ENCODE results near the gene NOC4L. TPM values are rescaled to one million over a fixed set of nuclear protein-coding genes. Genes with fewer than 3 reads are reported as not detected.

Gene NOC4L
- total RNA-seq, 1 donor from 2014 or later: 16.5 TPM

DNA sequence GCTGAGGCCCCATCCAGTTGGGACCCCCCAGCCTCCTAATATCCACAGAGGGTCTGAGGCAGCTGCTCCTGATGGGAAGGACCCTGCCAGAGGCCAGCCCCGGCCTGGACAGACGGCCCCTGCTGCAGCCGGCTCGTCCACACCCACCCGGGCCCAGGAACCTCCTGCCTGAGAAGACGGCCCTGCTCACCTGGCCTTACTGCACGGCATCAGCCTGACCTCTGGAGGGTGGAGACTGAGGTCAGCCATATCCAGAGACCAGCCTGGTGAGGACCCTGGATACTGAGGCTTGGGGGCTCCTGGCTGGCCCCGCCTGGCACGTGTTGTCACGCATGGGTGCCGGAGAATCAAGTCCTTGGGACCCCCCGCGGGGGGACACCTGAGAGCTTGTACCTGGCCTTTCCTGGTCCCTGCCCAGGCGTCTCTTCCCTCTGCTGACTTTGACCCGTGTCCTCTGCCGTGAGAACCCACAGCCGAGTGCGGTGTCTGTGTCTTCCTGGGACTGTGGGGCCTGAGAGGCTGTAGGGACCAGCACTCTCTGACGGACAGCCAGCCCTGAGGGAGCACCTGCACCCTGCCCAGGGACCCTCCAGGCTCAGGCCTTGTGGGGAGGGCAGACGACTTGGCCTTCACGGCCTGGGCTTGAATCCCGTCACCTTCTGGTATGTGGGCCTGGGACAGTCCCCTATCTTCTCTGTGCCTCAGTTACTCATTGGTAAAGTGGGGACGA lies 57.3 kb downstream of the NOC4L start:
- Histone ChIP-seq H3K79me2 (ENCODE audit: insufficient read depth, low read length) (no peaks in the 10 kb centered on the region), H2AFZ (ENCODE audit: low read depth, low read length) (no peak overlapping the region), H3K9ac (ENCODE audit: low read length) (no peak overlapping the region), H3K36me3 (ENCODE audit: insufficient read depth, low read length) (no peaks in the 10 kb centered on the region), H3K4me3 (ENCODE audit: insufficient read depth, low read depth, low read length) (no peak overlapping the region), H3K27ac (ENCODE audit: low read depth, low read length) (no peak overlapping the region), H3K9me3 (ENCODE audit: insufficient read depth, low read depth, low read length) (no peaks in the 10 kb centered on the region), H3K4me1 (ENCODE audit: insufficient read depth, low read length) (no peaks in the 10 kb centered on the region), H3K27me3 (ENCODE audit: insufficient read depth, low read length) (peaks cover 30% of the 10 kb centered on the region), H4K20me1 (ENCODE audit: insufficient read depth, low read length) (no peaks in the 10 kb centered on the region), H3K4me2 (ENCODE audit: low read length) (no peak overlapping the region)
- Mint-ChIP-seq H3K36me3 (ENCODE audit: low read depth, unreplicated experiment) (no peaks in the 10 kb centered on the region), H3K4me1 (ENCODE audit: low read depth, unreplicated experiment) (no peaks in the 10 kb centered on the region), H3K27ac (ENCODE audit: unreplicated experiment) (no peak overlapping the region), H3K27me3 (ENCODE audit: low read depth, unreplicated experiment) (peaks cover 47% of the 10 kb centered on the region), H3K9me3 (ENCODE audit: unreplicated experiment) (no peaks in the 10 kb centered on the region), H3K4me3 (ENCODE audit: unreplicated experiment) (no peak overlapping the region)
- FAIRE-seq (no peak), DNase-seq (ENCODE audit: low read depth) (no peak)
- TF ChIP-seq EZH2 (IDR thresholded peaks at IDR 0.05; ENCODE audit: insufficient read depth, low read length): no peak
- TF ChIP-seq, protein P1, sequence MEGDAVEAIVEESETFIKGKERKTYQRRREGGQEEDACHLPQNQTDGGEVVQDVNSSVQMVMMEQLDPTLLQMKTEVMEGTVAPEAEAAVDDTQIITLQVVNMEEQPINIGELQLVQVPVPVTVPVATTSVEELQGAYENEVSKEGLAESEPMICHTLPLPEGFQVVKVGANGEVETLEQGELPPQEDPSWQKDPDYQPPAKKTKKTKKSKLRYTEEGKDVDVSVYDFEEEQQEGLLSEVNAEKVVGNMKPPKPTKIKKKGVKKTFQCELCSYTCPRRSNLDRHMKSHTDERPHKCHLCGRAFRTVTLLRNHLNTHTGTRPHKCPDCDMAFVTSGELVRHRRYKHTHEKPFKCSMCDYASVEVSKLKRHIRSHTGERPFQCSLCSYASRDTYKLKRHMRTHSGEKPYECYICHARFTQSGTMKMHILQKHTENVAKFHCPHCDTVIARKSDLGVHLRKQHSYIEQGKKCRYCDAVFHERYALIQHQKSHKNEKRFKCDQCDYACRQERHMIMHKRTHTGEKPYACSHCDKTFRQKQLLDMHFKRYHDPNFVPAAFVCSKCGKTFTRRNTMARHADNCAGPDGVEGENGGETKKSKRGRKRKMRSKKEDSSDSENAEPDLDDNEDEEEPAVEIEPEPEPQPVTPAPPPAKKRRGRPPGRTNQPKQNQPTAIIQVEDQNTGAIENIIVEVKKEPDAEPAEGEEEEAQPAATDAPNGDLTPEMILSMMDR (IDR thresholded peaks at IDR 0.05; ENCODE audit: insufficient read depth, low read depth, low read length): no peak

Other genes with a start within 250 kb of the NOC4L start
- 51.7 and 51.8 TPM in 2 replicates for gene ULK1, start 249.8 kb upstream of the NOC4L start, total RNA-seq
- gene PUS1, start 215.2 kb upstream of the NOC4L start, total RNA-seq: 30.4 and 33.7 TPM in 2 replicates
- gene EP400, start 194.5 kb upstream of the NOC4L start, total RNA-seq: 37.8 and 39.8 TPM in 2 replicates
- gene DDX51, start 138 bp upstream of the NOC4L start, total RNA-seq: 8.2 and 10.2 TPM in 2 replicates
- 2.1 and 2.7 TPM in 2 replicates for gene GALNT9, start 185.1 kb downstream of the NOC4L start, total RNA-seq